OCI-LY1 (cell line): ENCODE results near the gene GATA3.

Source experiments
- CTCF ChIP-seq: fragments of 200-600 bp; sonication (generic), shearing (Covaris generic); IDR thresholded peaks from 2 replicates; pipeline ENCODE4 v1.5.1; 2017; ENCODE audit warnings: mild to moderate bottlenecking, antibody characterized with exemption, low read length, moderate library complexity, mixed read lengths
- EZH2 ChIP-seq: fragments of 200-600 bp; sonication (generic), shearing (Covaris generic); IDR thresholded peaks from 2 replicates; pipeline ENCODE4 v1.8.0; 2017; ENCODE audit warnings: borderline replicate concordance, mixed run types, mild to moderate bottlenecking, antibody characterized with exemption, low read length, moderate library complexity, mixed read lengths

DNA sequence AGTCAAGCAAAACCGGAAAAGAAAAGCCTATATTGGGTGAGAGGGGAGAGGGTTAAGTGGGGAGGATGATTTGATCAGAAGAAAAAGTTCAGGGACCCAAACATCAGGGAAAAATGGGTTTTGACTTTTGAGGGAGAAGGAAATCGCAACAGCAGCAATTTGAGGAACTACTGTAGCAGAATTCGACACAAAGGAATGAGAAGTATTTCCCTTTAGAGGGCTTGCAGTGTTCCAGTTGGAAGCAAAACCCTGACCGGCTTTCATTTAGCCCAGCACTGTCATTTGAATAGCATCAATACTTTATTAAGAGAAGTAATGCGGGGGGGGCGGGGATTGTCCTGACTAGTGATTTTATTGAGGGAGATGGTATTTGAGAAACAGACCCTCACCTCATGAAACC is 37.2 kb upstream of the GATA3 start:
- TF ChIP-seq CTCF (no peak), EZH2 (no peak)
